ENCODE results near the gene FAM3D. TPM values are rescaled to one million over a fixed set of nuclear protein-coding genes. Genes with fewer than 3 reads are reported as not detected.

The FAM3D gene
- total and polyA plus RNA-seq, 9 of the 15 experiments (the other 6 are each of a cell fraction or from before 2014, with no cell fraction given) = not detected

DNA sequence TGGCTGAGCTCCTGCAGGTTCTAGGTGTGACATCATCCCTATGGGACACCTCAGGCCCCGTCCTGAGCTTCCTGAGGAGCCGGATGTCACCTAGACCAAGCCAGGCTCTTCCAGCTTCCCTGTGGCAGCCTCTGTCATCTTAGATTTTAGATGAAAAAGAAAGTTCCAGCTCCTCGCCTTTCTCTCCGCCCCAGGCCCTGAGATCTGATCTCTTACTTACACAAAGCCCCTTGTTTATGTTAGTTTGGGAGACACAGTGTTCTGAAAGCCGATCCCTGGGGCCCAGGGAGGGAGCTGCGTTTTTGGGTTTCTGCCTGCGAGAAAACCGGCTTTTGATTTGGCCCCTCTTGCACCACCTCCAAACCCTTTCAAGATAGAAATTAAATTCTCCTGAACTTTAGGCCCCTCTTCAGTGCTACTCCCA lies 49.2 kb downstream of the FAM3D start (continued):
- TF ChIP-seq ERF (CRISPR knock-in tag; IDR thresholded peaks at IDR 0.05) (no peak), TBP (optimal IDR thresholded peaks at IDR 0.05; ENCODE audit: low read depth, low read length) (no peak), ZNF408 (CRISPR knock-in tag; IDR thresholded peaks at IDR 0.05; ENCODE audit: low read depth) (no peak), ELF4 (CRISPR knock-in tag; IDR thresholded peaks at IDR 0.05) (no peak), MCM7 (IDR thresholded peaks at IDR 0.05) (no peak), ZNF766 (CRISPR knock-in tag; conservative IDR thresholded peaks at IDR 0.05) (no peak), PHB (CRISPR knock-in tag; IDR thresholded peaks at IDR 0.05) (no peak)
- TF ChIP-seq, protein P1, sequence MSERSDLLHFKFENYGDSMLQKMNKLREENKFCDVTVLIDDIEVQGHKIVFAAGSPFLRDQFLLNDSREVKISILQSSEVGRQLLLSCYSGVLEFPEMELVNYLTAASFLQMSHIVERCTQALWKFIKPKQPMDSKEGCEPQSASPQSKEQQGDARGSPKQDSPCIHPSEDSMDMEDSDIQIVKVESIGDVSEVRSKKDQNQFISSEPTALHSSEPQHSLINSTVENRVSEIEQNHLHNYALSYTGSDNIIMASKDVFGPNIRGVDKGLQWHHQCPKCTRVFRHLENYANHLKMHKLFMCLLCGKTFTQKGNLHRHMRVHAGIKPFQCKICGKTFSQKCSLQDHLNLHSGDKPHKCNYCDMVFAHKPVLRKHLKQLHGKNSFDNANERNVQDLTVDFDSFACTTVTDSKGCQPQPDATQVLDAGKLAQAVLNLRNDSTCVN (CRISPR knock-in tag; IDR thresholded peaks at IDR 0.05) = no peak
- TF ChIP-seq, protein P2, sequence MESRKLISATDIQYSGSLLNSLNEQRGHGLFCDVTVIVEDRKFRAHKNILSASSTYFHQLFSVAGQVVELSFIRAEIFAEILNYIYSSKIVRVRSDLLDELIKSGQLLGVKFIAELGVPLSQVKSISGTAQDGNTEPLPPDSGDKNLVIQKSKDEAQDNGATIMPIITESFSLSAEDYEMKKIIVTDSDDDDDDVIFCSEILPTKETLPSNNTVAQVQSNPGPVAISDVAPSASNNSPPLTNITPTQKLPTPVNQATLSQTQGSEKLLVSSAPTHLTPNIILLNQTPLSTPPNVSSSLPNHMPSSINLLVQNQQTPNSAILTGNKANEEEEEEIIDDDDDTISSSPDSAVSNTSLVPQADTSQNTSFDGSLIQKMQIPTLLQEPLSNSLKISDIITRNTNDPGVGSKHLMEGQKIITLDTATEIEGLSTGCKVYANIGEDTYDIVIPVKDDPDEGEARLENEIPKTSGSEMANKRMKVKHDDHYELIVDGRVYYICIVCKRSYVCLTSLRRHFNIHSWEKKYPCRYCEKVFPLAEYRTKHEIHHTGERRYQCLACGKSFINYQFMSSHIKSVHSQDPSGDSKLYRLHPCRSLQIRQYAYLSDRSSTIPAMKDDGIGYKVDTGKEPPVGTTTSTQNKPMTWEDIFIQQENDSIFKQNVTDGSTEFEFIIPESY (CRISPR knock-in tag; IDR thresholded peaks at IDR 0.05) = no peak

Measured in K562 (cell line).